CD4-positive, alpha-beta T cell treated with Interleukin-1 beta for 1 hour (primary cell): ENCODE data around the gene ATRX.

ENCODE experiments used
- DNase-seq, 2 donors: peaks; one replicate each; pipeline ENCODE4 v3.0.0-alpha.2; 2020 to 2022

The ATRX gene

GRCh38 chrX:77484045-77484444, 302.0 kb downstream of the ATRX start:
- DNase-seq = no peak

GRCh38 chrX:77455437-77455836, 330.6 kb downstream of the ATRX start:
- no peak for DNase-seq
